Upper lobe of left lung (tissue), 6 donors: ENCODE measurements around the gene ANKRD17. TPM values are rescaled to one million over a fixed set of nuclear protein-coding genes. Genes with fewer than 3 reads are reported as not detected.
"Not testable (repeated sequence)": the region's sequence is repeated elsewhere in the genome, so short reads cannot be mapped to it uniquely, and the experiment has no call there.

Source experiments
- ATAC-seq, 2 donors: fragments of 200-7000 bp; cut with Tn5 transposase; one replicate each; pipeline ENCODE4 v1.9.1; 2022; ENCODE audit warnings: mild to moderate bottlenecking in 2 of 2, moderate library complexity in 2 of 2; ENCODE audit not compliant: low FRiP score in 2 of 2
- DNase-seq, 2 donors: peaks; one replicate each; pipeline ENCODE4 v3.0.0-alpha.2; 2019 to 2020
- H3K27ac ChIP-seq, 4 donors: fragments of 200-600 bp; sonication (generic); one replicate each; pipeline ENCODE4 v1.5.1; 2016 to 2019
- H3K27me3 ChIP-seq, 4 donors: fragments of 200-600 bp; sonication (generic); one replicate each; pipeline ENCODE4 v1.5.1; 2017 to 2019
- H3K36me3 ChIP-seq, 4 donors: fragments of 200-600 bp; sonication (generic); one replicate each; pipeline ENCODE4 v1.5.1; 2016 to 2019
- H3K4me1 ChIP-seq, 4 donors: fragments of 200-600 bp; sonication (generic); one replicate each; pipeline ENCODE4 v1.5.1; 2018 to 2019
- H3K4me3 ChIP-seq, 4 donors: fragments of 200-600 bp; sonication (generic); one replicate each; pipeline ENCODE4 v1.5.1; 2017 to 2019; ENCODE audit warnings: mild to moderate bottlenecking in 2 of 4, moderate library complexity in 1 of 4
- H3K9me3 ChIP-seq, 4 donors: fragments of 200-600 bp; sonication (generic); one replicate each; pipeline ENCODE4 v1.5.1; 2018 to 2019
- CTCF ChIP-seq, 6 experiments: fragments of 450-650 bp in 4 of 6; fragments of 200-600 bp in 2 of 6; sonication (generic) in 2 of 6; IDR thresholded peaks; one replicate each; pipeline ENCODE4 v1.5.1; 2016 to 2019; ENCODE audit warnings: antibody characterized with exemption in 6 of 6
- EP300 ChIP-seq, 4 donors: sonication (generic); formaldehyde crosslinking; IDR thresholded peaks; one replicate each; pipeline ENCODE4 v1.5.1; 2017; ENCODE audit warnings: antibody characterized with exemption in 4 of 4, control low read depth in 2 of 4
- POLR2A ChIP-seq, 4 donors: fragments of 450-650 bp; IDR thresholded peaks; one replicate each; pipeline ENCODE4 v1.5.1; 2016 to 2017; ENCODE audit warnings: antibody characterized with exemption in 4 of 4, mild to moderate bottlenecking in 2 of 4
- POLR2AphosphoS5 ChIP-seq, 2 donors: sonication (generic); formaldehyde crosslinking; IDR thresholded peaks; one replicate each; pipeline ENCODE4 v1.5.1; 2017; ENCODE audit warnings: antibody characterized with exemption in 2 of 2
- WGBS, 2 donors: methylation state at CpG; one replicate each; pipeline ENCODE4 v1.1.5; 2017 to 2018; 5-methylcytosine and 5-hydroxymethylcytosine counted together
- total RNA-seq, 6 donors: library from RNA; depleted of rRNA in 4 of 6; stranded (reverse); fragments of >200 nt in 4 of 6; gene quantifications; one replicate each; pipeline versions ENCODE4 v1.1.0 to v1.2.1, GENCODE V29; 2016 to 2021
- donor health status: DM: no; HTN: no; CAD: no; lungs with moderate emphysema.
- donor health status: DM: no; HTN: yes; CAD: no; lungs with severe emphysema.

Gene ANKRD17
- total RNA-seq, 6 donors from 2014 or later: 49.7 to 103 (median 61.2) TPM

GRCh38 chr4:73267050-73267449, 8.5 kb upstream of the ANKRD17 start:
- no peak for DNase-seq
- TF ChIP-seq POLR2A (IDR thresholded peaks at IDR 0.05) (no peak), CTCF (IDR thresholded peaks at IDR 0.05) (no peak), POLR2AphosphoS5 (IDR thresholded peaks at IDR 0.05) (no peak), EP300 (IDR thresholded peaks at IDR 0.05) (no peak)
- Histone ChIP-seq H3K27me3 (no peaks in the 10 kb centered on the region), H3K36me3 (peaks cover 0 to 4% (median 0%) of the 10 kb centered on the region in 4 donors), H3K27ac (no peak overlapping the region), H3K4me1 (no peaks in the 10 kb centered on the region), H3K9me3 (no peaks in the 10 kb centered on the region), H3K4me3 (no peak overlapping the region)
- 83 to 91% methylated on average over 2 of the region's 2 CpGs for WGBS, 2 donors
- no peak for ATAC-seq

DNA sequence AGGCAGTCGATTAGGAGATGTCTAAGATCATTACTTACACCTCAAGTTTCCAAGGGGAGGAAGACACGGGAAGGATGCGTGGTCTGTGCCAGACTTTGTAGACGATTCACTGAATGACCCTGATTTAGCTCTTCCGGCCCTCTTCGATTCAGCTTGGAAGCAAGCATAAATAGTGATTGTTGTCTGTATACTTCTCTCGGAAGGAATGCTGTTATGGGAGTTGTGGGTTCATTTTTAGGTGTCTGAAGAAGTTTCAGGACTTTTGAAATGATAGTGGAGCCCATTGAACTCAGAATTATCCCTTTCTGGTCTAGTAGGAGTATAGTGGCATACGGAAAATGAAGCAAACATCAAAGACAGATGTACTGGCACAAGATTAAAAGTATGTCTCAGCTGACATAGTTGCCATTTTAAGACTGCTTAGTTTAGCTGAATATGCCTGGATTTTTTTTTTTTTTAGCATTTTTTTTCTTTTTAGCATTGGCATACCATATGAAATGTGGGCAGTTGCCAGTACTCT, 1.0 kb upstream of the ANKRD17 start:
- H3K9me3 ChIP-seq: no peaks in the 10 kb centered on the region
- WGBS, 2 donors: 1% methylated on average over 8 of the region's 8 CpGs
- peaks cover 0 to 4% (median 0%) of the 10 kb centered on the region in 4 donors for H3K36me3 ChIP-seq
- peaks cover 24 to 45% (median 33%) of the 10 kb centered on the region in 4 donors for H3K4me1 ChIP-seq
- ATAC-seq (peak; percentile 2 to 19), DNase-seq (no peak)
- peak overlapping the region; percentile 95 to 99 (median 98) for H3K27ac ChIP-seq
- H3K27me3 ChIP-seq: no peaks in the 10 kb centered on the region
- H3K4me3 ChIP-seq: peak overlapping the region; percentile 64 to 93 (median 90)
- no peak for TF ChIP-seq EP300 (IDR thresholded peaks at IDR 0.05)

GRCh38 chr4:73258436-73258685, 237 bp downstream of the ANKRD17 start:
- no peaks in the 10 kb centered on the region for H3K9me3 ChIP-seq
- H3K27ac ChIP-seq: peak overlapping the region; percentile 95 to 99 (median 98)
- WGBS, 2 donors: 2 to 3% methylated on average over 4 to 24 of the region's 30 CpGs
- H3K4me3 ChIP-seq: peak overlapping the region; percentile 64 to 93 (median 90)
- TF ChIP-seq CTCF (IDR thresholded peaks at IDR 0.05) (peak in 4 of 6 experiments; percentile 14 to 40 (median 24)), POLR2A (IDR thresholded peaks at IDR 0.05) (no peak), POLR2AphosphoS5 (IDR thresholded peaks at IDR 0.05) (no peak), EP300 (IDR thresholded peaks at IDR 0.05) (no peak)
- ATAC-seq: peak in 1 of 2 donors; percentile 62
- no peaks in the 10 kb centered on the region for H3K27me3 ChIP-seq
- peaks cover 0 to 3% (median 0%) of the 10 kb centered on the region in 4 donors for H3K36me3 ChIP-seq
- H3K4me1 ChIP-seq: peaks cover 24 to 58% (median 42%) of the 10 kb centered on the region in 4 donors
- no peak for DNase-seq

DNA sequence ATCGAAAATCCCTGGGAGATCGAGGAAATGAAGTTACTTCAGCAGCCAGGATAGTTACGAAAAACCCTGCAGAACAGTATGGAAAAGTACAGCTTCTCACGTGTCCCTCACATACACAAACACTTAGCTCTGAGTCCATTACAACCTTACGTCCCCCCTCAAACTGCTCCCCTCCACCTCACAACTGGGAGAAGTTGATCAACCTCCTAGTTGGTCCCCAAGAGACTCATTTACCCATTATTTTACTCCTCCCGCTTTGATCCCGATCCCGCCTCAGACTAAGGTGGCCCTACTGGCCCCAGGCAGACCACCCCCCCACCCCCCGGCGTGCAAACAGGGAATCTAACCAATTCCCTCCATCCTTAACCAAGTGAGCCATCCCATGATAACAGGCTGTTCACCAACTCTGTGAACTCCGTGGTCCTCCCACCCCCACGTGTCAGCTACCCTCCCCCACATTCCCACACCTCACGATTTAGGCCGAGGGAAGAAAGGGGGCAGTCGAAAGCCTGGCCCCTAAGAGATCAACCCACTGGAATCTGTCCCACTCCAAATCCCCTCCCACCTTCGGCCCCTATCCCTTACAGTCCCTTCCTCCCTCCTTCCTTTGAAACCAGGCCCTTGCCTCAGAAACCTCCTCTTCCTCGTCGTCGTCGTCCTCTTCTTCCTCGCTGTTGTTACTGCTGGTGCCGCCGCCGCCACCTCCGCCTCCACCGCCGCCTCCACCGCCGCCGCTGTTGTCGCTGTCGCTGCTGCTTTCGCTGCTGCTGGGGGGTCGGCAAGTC, 755 bp downstream of the ANKRD17 start:
- Histone ChIP-seq H3K27me3 (no peaks in the 10 kb centered on the region), H3K36me3 (peaks cover 0 to 7% (median 0%) of the 10 kb centered on the region in 4 donors), H3K27ac (peak overlapping the region; percentile 95 to 99 (median 98)), H3K4me3 (peak overlapping the region; percentile 64 to 93 (median 90)), H3K4me1 (peaks cover 24 to 59% (median 45%) of the 10 kb centered on the region in 4 donors), H3K9me3 (no peaks in the 10 kb centered on the region)
- DNase-seq: peak in 1 of 2 donors; percentile 26
- peak; percentile 9 to 16 for ATAC-seq
- WGBS, 2 donors: 0 to 1% methylated on average over 31 to 34 of the region's 34 CpGs
- TF ChIP-seq EP300 (IDR thresholded peaks at IDR 0.05): no peak
- TF ChIP-seq POLR2AphosphoS5 (IDR thresholded peaks at IDR 0.05): no peak
- TF ChIP-seq CTCF (IDR thresholded peaks at IDR 0.05): no peak
- TF ChIP-seq POLR2A (IDR thresholded peaks at IDR 0.05): no peak

GRCh38 chr4:73257234-73257633, 1.4 kb downstream of the ANKRD17 start:
- DNase-seq (peak in 1 of 2 donors; percentile 84), ATAC-seq (peak; percentile 63 to 74)
- TF ChIP-seq EP300 (IDR thresholded peaks at IDR 0.05) (no peak), CTCF (IDR thresholded peaks at IDR 0.05) (peak in 5 of 6 experiments; percentile 62 to 78 (median 70)), POLR2AphosphoS5 (IDR thresholded peaks at IDR 0.05) (no peak)

DNA sequence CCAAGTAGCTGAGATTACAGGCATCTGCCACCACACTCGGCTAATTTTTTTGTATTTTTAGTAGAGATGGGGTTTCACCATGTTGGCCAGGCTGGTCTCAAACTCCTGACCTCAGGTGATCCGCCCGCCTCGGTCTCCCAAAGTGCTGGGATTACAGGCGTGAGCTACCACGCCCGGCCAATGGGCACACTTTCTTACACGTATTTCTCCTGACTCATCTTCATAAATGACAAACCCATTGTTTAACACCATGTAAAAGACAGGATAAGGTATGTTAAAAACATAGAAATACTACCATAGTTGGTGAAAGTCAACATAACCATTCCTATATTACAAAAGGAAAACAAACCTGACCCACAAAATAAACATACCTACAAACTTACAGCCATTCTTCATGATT, 2.8 kb downstream of the ANKRD17 start:
- Histone ChIP-seq H3K4me3 (peak overlapping the region in 1 of 4 donors; percentile 91), H3K4me1 (peaks cover 24 to 54% (median 50%) of the 10 kb centered on the region in 4 donors)
- not testable (repeated sequence) for DNase-seq, H3K9me3 ChIP-seq, H3K36me3 ChIP-seq, H3K27me3 ChIP-seq, ATAC-seq, H3K27ac ChIP-seq
- WGBS, 2 donors: 86% methylated on average over 8 of the region's 8 CpGs

More at GRCh38 chr4:73257234-73257633, 1.4 kb downstream of the ANKRD17 start:
- peaks cover 0 to 9% (median 0%) of the 10 kb centered on the region in 4 donors for H3K36me3 ChIP-seq
- H3K27me3 ChIP-seq: no peaks in the 10 kb centered on the region
- H3K27ac ChIP-seq: peak overlapping the region; percentile 95 to 99 (median 98)
- WGBS, 2 donors: 2 to 3% methylated on average over 6 of the region's 6 CpGs
- no peaks in the 10 kb centered on the region for H3K9me3 ChIP-seq
- peaks cover 24 to 59% (median 48%) of the 10 kb centered on the region in 4 donors for H3K4me1 ChIP-seq
- peak overlapping the region; percentile 64 to 93 (median 90) for H3K4me3 ChIP-seq
